ENCODE measurements around the gene MYRFL.
"Not testable (repeated sequence)": the region's sequence is repeated elsewhere in the genome, so short reads cannot be mapped to it uniquely, and the experiment has no call there.

Gene MYRFL

DNA sequence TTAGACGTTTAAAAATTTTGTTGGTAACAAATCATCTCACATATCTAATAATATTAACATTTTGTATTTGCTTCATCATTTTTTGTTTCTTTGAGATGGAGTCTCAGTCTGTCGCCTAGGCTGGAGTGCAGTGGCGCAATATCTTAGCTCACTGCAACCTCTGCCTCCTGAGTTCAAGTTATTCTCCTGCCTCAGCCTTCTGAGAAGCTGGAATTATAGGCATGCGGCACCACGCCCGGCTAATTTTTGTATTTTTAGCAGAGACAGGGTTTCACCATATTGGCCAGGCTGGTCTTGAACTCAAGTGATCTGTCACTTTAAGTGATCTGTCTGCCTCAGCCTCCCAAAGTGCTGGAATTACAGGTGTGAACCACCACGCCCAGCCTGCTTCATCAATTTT is 169.1 kb downstream of the MYRFL start:
- not testable (repeated sequence) for DNase-seq

DNA sequence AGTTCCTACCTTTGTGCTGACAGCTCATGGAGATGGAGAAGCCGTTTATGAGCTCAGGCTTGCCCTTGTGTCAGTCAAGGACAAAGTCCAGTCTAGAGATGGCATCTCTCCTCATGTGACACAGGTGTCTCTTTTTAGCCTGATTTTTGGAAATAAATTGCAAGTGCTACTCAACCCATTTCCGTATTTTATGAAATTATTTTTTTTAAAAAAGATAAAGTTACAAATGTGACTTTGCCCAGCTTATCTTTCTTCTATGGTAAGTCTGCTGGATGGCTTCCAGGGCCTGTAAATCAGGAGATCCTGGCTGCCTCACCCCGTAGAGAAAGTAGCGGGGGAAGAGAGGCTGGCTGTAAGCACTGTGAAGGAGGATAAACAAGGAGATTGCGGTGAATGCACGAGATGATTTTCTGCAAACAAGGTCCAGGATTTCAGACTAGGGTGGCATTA is 169.7 kb downstream of the MYRFL start:
- no peak for DNase-seq

- no peak for DNase-seq
These were observed 171.2 kb downstream of the MYRFL start for GRCh38 chr12:69996241-69996640.

DNA sequence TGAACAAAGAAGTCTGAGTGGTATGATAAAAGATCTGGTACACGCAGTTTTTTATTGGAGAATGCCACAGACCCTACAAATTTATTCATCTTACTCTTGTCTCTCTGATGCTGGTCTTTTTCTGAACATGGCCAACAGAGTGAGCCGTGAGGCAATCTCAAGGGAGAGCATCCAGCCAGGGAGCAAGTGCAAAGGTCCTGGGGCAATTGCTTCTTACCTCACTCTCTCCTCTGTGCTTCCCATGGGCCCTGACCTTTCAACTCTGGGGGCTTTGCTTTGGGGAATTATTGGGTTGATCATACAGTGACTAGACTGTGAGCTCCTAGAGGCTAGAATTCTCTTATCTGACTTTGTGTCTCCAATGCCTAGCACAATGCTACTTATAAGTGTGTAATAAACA is 171.7 kb downstream of the MYRFL start:
- DNase-seq = no peak

- no peak for DNase-seq
These were observed 173.0 kb downstream of the MYRFL start for GRCh38 chr12:69998011-69998410.

GRCh38 chr12:69998922-69999321 is 173.9 kb downstream of the MYRFL start:
- no peak for DNase-seq

DNA sequence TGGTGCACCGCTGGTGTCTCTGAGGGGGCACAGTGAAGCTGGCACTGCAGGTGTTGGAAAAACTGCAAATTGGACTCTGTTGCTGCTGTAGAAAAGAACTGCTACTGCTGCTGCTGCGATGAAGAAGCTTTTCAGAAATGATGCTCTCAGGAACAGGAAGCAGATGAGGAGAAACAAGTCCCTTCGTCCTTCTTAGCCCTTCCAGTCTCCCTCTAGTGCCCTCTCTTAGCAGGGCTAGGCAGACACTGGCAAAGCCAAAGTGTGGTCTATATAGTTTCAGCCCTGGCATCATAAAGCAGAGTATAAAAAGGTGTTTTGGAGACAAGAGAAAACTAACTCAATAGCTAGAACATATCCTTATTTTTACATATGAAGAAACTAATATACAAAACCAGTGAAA is 174.5 kb downstream of the MYRFL start:
- DNase-seq = no peak

DNA sequence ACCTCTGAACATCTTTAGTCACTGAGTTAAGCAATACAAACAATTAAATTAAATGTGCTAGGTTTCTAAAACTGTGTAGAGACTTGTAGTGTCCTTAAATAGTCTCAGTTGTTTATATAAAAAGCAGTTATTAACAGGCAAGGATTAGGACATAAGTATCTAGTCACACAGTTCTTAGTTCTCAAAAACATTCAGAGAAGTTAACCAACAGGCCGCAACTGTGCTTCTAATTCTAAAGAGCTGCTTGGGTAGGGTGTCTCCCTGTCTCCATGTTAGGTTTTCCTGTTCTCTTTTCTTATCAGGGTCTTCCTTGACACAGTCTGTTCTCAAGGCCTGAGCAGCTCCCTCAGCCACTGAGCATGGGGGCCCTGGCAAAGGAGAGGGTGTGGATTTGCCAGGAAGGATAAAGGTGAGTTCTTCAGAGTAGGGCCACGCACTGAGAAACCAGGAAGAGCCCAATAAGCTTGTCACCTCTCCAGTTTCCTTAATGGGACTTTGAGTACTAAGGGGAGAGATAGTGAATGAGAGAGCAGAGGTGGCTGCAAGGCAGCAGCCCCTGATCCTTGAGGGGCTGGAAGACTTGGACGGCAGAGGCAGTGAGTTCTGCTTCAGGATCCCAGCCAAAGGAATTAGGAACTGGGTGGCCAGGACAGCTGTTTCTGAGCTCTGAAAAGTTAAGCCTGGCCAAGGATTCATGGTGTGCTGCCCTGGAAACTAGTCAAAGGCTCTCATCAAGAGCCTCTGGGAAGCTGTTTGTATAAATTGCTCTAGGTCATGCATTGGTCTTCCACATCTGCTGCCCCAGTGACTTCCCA is 177.3 kb downstream of the MYRFL start:
- DNase-seq = no peak

DNA sequence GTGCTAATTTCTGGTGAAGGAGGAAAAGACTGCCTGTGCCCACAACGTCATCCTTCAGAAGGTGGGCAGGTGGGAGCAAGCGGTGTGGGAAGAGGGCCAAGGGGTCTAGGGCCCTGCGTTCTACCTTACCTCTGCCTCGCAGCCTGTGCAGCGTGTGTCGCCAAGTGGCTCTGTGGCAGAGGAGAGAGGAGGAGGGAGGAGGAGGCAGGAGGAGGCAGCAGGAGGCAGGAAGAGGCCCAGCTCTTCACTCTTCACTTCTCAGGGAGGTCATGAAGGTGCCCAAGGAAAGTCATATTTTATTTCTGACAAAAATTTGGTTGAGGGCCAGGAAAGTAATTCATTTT is 177.9 kb downstream of the MYRFL start:
- no peak for DNase-seq

GRCh38 chr12:70005864-70006618 is 181.0 kb downstream of the MYRFL start:
- no peak for DNase-seq

- no peak for DNase-seq
These were observed 181.6 kb downstream of the MYRFL start for GRCh38 chr12:70006619-70006973.

DNA sequence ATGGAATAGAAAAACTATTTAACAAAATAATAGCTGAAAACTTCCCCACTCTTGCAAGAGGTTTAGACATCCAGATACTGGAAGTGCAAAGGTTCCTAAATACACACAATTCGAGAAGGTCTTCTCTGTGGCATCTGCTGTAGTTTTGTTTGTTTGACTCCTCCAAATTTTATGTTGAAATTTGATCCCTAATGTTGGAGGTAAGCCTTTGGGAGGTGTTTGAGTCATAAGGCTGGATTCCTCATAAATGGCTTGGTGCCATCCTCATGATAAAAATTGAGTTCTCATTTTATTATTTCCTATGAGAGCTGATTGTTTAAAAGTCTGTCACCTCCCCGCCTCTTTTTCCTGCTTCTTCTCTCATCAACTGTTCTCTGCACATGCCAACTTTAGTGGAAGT is 182.7 kb downstream of the MYRFL start:
- DNase-seq = no peak
